GM18867 (cell line): ENCODE measurements around the gene ADCY4.

Experiments
- ATAC-seq: cut with Tn5 transposase; IDR thresholded peaks from one replicate; pipeline ENCODE4 v1.9.1; 2021; ENCODE audit warnings: mild to moderate bottlenecking, moderate library complexity; ENCODE audit not compliant: unreplicated experiment

Gene ADCY4

GRCh38 chr14:24279301-24280186, 55.3 kb downstream of the ADCY4 start:
- ATAC-seq = peak; percentile 52

- no peak for ATAC-seq
These were observed 56.4 kb downstream of the ADCY4 start for GRCh38 chr14:24278424-24278823.

- no peak for ATAC-seq
These were observed 57.1 kb downstream of the ADCY4 start for GRCh38 chr14:24277606-24278321.

DNA sequence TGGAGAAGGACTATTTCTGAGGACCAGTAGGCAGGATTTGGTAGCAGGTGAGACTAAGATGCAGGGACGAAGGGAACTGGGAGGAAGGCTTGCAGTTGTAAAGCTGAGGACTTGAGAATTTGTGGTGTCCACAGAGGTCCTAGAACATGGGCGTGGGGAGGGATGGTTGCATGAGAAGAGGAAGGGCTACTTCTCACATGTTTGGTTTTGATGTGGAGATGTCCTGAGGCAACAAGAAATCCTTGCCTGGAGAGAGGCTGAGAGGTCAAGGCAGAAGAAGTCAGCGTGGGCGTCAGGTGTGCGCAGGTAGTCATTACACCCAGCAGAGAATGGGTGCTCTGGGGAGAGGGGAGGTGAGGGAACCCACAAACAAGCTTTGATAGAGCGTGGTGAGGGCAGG, 57.8 kb downstream of the ADCY4 start:
- ATAC-seq = no peak

GRCh38 chr14:24274101-24274543, 60.7 kb downstream of the ADCY4 start:
- ATAC-seq = peak; percentile 31

- ATAC-seq = no peak
These were observed 61.4 kb downstream of the ADCY4 start for GRCh38 chr14:24273422-24273998.

GRCh38 chr14:24272467-24272866, 62.4 kb downstream of the ADCY4 start:
- ATAC-seq = no peak

DNA sequence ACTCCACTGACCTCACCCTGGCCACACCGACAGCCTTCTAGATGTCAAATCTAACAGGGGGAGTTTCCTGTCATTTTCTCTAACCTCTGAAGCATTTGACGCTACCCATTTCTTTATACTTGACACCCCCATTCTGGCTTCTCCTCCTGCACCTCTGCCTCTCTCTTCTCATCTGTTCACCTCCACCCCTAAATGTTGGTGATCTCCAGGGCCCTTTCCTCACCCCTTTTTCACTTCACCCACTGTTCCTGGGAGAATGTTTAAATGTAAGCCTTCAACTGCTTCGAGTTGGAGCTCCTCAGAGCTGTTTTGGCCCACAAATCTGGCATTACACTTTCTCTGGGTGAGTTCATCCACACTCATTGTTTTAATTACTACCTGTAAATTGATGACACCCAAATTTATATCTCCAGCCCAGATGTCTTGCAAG, 63.0 kb downstream of the ADCY4 start:
- ATAC-seq = no peak

DNA sequence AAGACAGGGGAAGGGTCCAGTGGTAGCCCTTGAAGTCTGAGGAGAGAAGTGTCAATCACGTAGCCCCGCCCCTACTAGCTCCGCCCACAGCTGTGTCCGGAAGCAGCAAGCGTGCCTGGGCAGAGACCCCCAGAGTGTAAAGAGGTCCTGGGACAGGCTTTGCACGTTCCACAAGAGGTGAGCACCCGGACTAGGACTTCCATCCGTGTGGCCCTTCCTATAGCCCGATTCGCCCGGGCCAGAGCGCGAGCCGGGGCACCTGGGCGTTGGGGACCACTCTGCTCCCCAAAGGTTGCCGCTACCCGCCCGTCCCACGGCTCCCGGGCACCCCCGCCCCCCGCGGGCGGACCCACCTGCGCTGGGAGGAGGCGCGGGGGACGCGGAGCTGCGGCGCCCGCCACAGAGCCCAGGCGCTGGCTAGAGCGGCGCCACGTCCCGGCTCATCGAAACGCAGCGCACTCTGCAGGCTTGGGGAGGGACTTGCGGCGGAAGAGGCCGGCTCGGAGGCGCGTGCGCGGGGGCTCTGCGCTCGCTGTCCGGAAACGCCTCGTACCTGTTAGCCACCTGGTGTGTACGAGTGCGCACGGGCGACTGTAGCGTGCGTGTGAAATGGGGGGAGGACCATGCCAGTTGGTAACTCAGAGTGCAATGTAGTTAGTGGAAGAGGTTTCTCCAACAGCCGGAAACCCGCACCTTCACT, 63.6 kb downstream of the ADCY4 start, which contains the start of gene RABGGTA:
RABGGTA (minus strand) TSS at position 464 of the 700 bp plus-strand sequence. CDS start 482 bp downstream, outside the sequence.
- ATAC-seq = peak; percentile 89

- no peak for ATAC-seq
These were observed 64.2 kb downstream of the ADCY4 start for GRCh38 chr14:24270537-24271133.

GRCh38 chr14:24269910-24270536, 64.8 kb downstream of the ADCY4 start:
- ATAC-seq = no peak

- no peak for ATAC-seq
These were observed 65.5 kb downstream of the ADCY4 start for GRCh38 chr14:24269368-24269767.
